Stimulated activated CD8-positive, alpha-beta memory T cell treated with anti-CD3 and anti-CD28 coated beads, Interleukin-4, amount 100 ng/mL, for 1 hour (primary cell): ENCODE measurements around the gene REC114.
"Not testable (repeated sequence)": the region's sequence is repeated elsewhere in the genome, so short reads cannot be mapped to it uniquely, and the experiment has no call there.

Experiments
- DNase-seq, 2 donors: peaks; one replicate each; pipeline ENCODE4 v3.0.0-alpha.2; 2020; ENCODE audit warnings: low read depth in 2 of 2, low spot score in 1 of 2

The REC114 gene, protein sequence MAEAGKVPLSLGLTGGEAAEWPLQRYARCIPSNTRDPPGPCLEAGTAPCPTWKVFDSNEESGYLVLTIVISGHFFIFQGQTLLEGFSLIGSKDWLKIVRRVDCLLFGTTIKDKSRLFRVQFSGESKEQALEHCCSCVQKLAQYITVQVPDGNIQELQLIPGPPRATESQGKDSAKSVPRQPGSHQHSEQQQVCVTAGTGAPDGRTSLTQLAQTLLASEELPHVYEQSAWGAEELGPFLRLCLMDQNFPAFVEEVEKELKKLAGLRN

DNA sequence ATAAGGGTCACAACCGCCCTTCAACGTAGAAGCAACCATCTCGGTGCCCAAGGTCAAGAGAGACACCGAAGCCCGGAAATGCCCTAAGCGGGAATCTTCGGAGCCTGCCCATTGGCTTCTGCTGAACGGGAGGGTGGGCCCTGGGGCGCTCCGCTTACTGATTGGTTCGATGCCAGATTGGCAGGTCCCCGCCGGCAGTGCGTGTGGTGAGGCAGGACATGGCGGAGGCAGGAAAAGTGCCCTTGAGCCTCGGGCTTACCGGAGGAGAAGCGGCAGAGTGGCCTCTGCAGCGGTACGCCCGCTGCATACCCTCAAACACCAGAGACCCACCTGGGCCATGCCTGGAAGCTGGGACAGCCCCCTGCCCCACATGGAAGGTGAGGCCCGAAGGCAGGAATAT lies at the start of gene REC114:
Gene REC114 (plus strand): TSS at position 197 of the 400 bp plus-strand sequence. CDS start 22 bp downstream, at position 219.
- DNase-seq, result no peak

GRCh38 chr15:73393336-73393735 lies 49.6 kb upstream of the REC114 start:
- no peak for DNase-seq

DNA sequence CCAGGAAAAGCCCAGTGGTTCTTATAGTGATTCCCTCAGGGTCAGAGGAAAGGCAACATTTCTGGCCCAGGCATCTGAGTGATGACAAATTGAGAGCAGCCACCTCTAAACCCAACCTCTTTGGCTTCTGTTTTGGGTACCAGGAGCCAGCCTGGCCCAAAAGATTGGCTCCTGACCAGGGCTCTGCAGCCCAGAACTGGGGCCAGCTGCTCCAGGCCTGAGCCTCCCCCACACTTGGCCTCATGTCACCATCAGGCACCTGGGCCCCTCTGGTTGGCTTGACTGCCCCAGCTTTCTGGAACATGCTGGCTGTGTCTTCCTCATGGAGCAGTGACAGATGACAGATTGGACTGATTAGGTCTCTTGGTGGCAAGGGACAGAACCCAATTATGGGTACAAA lies 48.2 kb upstream of the REC114 start:
- DNase-seq, result no peak

- no peak for DNase-seq
These were observed 47.3 kb upstream of the REC114 start for GRCh38 chr15:73395671-73396070.

DNA sequence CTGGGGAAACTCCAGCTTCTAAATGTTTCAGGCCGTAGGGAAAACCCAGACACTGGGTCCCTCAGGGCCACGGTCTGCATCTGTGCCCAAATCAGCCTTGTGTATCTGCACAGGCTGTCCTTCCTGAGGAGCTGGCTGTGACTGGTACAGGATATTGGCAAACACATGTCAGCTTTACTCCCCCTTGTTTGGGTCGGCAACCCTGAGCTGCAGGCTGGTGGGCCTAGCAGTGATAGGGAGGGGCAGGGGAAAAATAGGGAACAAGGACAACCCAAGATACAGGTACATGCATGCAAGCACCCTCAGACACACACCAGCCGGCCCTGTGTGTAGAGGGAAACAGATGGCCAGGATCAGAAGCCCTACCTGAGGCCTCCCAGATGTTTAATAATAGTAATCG lies 45.5 kb upstream of the REC114 start:
- DNase-seq, result no peak

GRCh38 chr15:73398861-73399260 lies 44.1 kb upstream of the REC114 start:
- DNase-seq, result no peak

DNA sequence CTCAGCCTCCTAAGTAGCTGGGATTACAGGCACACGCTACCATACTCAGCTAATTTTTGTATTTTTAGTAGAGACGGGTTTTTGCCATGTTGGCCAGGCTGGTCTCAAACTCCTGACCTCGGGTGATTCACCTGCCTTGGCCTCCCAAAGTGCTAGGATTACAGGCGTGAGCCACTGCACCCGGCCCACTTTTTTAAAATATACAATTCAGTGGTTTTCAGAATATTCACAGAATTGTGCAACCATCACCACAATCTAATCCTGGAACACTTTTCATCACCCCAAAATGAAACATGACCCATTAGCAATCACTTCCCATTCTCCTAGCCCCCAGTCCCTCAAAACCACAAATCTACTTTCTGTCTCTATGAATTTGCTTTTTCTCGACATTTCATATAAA lies 42.7 kb upstream of the REC114 start:
- DNase-seq, result not testable (repeated sequence)

DNA sequence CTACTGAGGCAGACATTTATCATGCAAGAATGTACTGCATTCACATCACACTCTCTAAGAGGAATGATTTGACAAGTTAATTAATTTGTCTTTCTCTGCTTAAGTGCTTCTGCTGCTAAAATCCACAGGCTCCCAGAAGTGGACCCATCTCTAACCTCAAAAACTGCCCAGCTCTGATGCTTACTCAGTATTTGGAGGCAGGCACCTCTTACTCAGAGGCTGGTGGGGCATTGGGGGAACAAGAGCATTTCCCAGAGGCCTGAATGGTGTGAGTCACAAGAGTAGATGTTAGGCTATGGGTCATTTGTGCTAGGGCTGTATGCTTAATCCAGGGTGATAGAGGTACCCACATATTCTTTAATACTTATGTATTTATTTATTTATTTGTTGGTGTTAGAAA lies 39.8 kb upstream of the REC114 start:
- no peak for DNase-seq

GRCh38 chr15:73414876-73415275 lies 28.1 kb upstream of the REC114 start:
- DNase-seq, result no peak

DNA sequence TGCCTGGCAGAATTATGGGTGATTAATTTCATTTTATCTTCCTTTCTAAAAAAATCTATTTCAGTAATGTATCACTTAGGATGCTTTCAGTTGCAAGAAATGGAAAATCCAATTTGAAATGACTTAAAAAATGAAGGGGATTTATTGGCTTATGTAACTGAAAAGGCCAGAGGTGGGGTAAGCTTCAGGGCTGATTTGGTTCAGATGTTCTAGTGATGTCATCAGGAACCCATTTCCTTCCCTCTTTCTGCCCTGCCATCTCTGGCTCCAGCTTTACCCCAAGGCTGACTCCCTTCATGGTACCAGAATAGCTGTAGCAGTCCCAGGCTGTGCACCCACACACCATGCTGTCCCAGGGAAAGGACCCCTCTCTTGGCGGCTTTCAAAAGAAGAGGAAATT lies 18.5 kb upstream of the REC114 start:
- no peak for DNase-seq

DNA sequence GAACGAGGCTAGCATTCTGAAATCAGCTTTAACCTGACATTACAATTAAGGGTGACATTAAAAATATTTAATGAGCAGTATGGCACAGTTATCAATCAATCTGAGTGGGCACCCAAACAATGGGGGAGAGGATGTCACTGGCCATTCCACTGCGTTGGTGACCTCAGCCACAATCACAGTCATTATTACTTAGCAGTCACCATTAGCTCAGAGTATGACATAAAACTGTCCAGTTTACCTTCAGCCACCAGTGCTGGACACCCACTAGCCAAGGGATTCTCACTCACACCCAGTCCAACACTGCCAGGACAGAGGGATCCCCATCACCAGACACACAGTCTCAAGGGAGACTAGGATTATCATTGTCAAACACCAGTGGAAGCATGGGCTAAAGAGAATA lies 17.5 kb upstream of the REC114 start:
- no peak for DNase-seq

DNA sequence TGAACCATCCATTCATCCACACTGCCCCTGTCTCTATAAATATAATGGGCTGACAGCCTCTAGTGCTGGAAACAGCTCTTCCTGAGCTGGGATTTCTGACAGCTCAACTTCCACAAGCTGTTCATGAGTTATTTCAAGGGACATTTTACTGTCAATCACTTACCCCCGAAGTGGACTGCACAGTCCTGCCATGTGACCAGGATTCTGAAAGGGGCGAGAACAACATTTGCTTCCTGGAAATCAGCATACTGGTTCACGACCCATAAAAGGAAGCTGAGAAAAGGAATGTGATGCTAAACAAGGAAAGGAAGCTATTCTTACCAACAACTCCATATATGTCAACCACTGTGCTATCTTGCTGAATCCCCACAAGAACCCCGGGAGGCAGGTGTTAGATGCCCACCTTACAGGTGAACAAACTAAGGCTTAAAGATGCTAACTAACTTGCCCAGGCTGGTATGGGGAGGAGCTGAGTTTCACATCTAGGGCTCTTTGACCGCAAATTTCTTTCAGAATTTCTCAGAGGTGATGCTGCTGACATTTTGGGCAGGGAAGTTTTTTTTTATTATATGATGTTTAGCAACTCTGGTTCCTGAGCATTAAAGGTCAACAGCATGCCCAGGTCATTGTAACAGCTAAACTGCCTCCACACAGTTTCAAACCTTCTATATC lies 16.5 kb upstream of the REC114 start:
- no peak for DNase-seq

GRCh38 chr15:73431329-73431728 lies 11.6 kb upstream of the REC114 start:
- DNase-seq, result not testable (repeated sequence)

- DNase-seq, result no peak
These were observed 9.1 kb upstream of the REC114 start for GRCh38 chr15:73433873-73434272.

DNA sequence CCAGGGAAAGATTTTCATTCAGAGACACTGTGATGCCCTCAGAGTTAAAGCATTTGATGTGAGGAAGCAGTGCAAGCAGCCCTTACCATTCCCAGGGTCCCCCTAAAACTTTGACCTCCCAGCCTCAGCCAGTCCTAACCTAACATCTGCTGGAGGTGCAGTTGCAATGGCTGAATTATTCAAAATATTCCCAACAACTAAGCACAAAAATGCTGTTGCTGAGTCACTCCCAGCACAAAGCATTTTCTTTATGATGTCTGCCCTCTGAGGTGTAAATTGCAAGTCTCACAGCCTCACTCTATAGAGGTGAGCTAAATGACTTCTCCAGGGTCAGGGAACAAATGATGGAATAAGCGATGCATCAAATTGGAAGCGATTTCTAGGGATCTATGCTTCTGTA lies 6.4 kb upstream of the REC114 start:
- no peak for DNase-seq

GRCh38 chr15:73437543-73438109 lies 5.3 kb upstream of the REC114 start:
- no peak for DNase-seq

- no peak for DNase-seq
These were observed 4.3 kb upstream of the REC114 start for GRCh38 chr15:73438651-73439050.

DNA sequence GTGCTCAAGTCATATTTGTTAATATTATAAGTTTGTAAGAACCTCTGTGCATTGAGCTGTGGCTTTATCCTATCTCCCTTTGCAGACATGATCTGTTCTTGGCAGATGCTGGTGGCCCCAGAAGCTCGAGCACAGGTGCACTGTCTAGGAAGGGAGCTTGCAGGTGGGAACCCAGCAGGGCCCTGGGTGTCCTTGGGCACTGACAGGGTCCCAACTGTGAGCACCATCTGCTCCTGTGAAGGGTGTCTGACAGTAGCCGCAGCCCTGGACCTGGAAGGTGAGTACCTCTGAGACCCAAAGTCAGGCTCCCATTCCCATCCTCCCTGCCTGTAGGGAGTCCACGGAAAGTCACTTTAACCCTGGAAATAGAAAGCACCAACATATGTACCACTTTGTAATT lies 2.4 kb upstream of the REC114 start:
- DNase-seq, result no peak

DNA sequence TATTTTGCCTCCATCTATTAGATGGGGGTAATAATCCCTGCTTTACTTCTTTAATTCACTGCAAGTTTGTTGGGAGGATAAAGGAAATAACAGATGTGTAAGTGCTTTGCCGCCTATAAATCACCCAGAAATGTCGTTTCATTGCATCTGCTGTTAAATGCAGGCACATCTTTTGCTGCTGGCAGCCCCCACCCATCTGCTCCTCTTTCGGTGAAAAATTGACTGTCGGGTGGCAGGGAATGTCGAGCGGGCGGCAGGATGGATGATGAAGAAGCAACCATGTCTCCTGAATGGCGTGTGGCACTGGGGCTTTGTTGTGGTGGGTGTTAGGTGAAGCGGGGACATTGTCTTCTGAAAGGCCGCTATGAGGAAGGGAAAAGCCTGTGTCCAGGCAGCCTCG lies 543 bp upstream of the REC114 start:
- DNase-seq, result no peak

- not testable (repeated sequence) for DNase-seq
These were observed 4.5 kb downstream of the REC114 start for GRCh38 chr15:73447471-73447870.

DNA sequence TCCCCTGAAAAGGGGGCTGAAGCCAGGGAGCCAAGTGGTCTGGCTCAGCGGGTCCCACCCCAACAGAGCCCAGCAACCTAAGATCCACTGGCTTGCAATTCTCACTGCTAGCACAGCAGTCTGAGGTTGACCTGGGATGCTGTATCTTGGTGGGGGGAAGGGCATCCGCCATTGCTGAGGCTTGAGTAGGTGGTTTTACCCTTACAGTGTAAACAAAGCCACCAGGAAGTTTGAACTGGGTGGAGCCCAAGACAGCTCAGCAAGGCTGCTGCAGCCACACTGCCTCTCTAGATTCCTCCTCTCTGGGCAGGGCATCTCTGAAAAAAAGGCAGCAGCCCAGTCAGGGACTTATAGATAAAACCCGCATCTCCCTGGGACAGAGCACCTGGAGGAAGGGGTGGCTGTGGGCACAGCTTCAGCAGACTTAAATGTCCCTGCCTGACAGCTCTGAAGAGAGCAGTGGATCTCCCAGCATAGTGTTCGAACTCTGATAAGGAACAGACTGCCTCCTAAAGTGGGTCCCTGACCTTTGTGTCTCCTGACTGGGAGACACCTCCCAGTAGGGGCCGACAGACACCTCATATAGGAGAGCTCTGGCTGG lies 5.3 kb downstream of the REC114 start:
- DNase-seq, result not testable (repeated sequence)

DNA sequence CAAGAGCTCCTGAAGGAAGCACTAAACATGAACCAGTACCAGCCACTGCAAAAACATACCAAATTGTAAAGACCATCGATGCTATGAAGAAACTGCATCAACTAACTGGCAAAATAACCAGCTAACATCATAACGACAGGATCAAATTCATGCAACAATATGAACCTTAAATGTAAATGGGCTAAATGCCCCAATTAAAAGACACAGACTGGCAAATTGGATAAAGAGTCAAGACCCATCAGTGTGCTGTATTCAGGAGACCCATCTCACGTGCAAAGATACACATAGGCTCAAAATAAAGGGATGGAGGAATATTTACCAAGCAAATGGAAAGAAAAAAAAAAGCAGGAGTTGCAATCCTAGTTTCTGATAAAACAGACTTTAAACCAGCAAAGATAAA lies 7.0 kb downstream of the REC114 start:
- not testable (repeated sequence) for DNase-seq
